HG03025 (cell line): ENCODE data around the gene OR1I1.
"Not testable (repeated sequence)": the region's sequence is repeated elsewhere in the genome, so short reads cannot be mapped to it uniquely, and the experiment has no call there.

Experiments
- ATAC-seq: cut with Tn5 transposase; IDR thresholded peaks from one replicate; pipeline ENCODE4 v1.9.1; 2021; ENCODE audit warnings: mild to moderate bottlenecking, moderate library complexity; ENCODE audit not compliant: unreplicated experiment, low FRiP score

Gene OR1I1

GRCh38 chr19:15097980-15098379 is 16.0 kb downstream of the OR1I1 start:
- ATAC-seq = not testable (repeated sequence)

- ATAC-seq = no peak
These were observed 16.4 kb downstream of the OR1I1 start for GRCh38 chr19:15098460-15098859.

- ATAC-seq = no peak
These were observed 17.1 kb downstream of the OR1I1 start for GRCh38 chr19:15099017-15099582.

GRCh38 chr19:15101479-15102082 is 19.6 kb downstream of the OR1I1 start:
- no peak for ATAC-seq

GRCh38 chr19:15104003-15104402 is 22.0 kb downstream of the OR1I1 start:
- ATAC-seq = no peak

- no peak for ATAC-seq
These were observed 22.4 kb downstream of the OR1I1 start for GRCh38 chr19:15104411-15104810.

GRCh38 chr19:15105044-15105443 is 23.0 kb downstream of the OR1I1 start:
- ATAC-seq = no peak

GRCh38 chr19:15107061-15108010 is 25.3 kb downstream of the OR1I1 start, which contains the start of gene SYDE1:
SYDE1 (plus strand) TSS chr19:15107401; CDS start chr19:15107434, 33 bp downstream.
- no peak for ATAC-seq

- no peak for ATAC-seq
These were observed 26.3 kb downstream of the OR1I1 start for GRCh38 chr19:15108145-15108844.

GRCh38 chr19:15108845-15109767 is 27.1 kb downstream of the OR1I1 start:
- no peak for ATAC-seq

- ATAC-seq = no peak
These were observed 27.9 kb downstream of the OR1I1 start for GRCh38 chr19:15109768-15110417.

- ATAC-seq = no peak
These were observed 28.4 kb downstream of the OR1I1 start for GRCh38 chr19:15110418-15110815.

- ATAC-seq = no peak
These were observed 29.7 kb downstream of the OR1I1 start for GRCh38 chr19:15111758-15112157.

GRCh38 chr19:15112385-15112784 is 30.4 kb downstream of the OR1I1 start:
- no peak for ATAC-seq

GRCh38 chr19:15113245-15114152 is 31.5 kb downstream of the OR1I1 start:
- no peak for ATAC-seq

GRCh38 chr19:15114153-15114540 is 32.1 kb downstream of the OR1I1 start:
- ATAC-seq = no peak

- ATAC-seq = no peak
These were observed 33.1 kb downstream of the OR1I1 start for GRCh38 chr19:15115080-15115479.
